ENCODE results near the gene SNTN. TPM values are rescaled to one million over a fixed set of nuclear protein-coding genes. Genes with fewer than 3 reads are reported as not detected.

Gene SNTN
- total RNA-seq, 1 experiment from 2014 or later, result not detected

GRCh38 chr3:63709576-63709975 lies 57.1 kb downstream of the SNTN start:
- CTCF ChIA-PET, result no interaction called here
- peaks cover 9% of the 10 kb centered on the region; the same call in 1 of the 2 replicates for H3K4me1 ChIP-seq
- no peaks in the 10 kb centered on the region for H3K9me3 ChIP-seq
- Mint-ChIP-seq H3K4me3 (ENCODE audit: unreplicated experiment) (no peak overlapping the region), H3K27ac (ENCODE audit: unreplicated experiment) (no peak overlapping the region), H3K36me3 (ENCODE audit: insufficient read depth, unreplicated experiment) (no peaks in the 10 kb centered on the region), H3K9me3 (ENCODE audit: unreplicated experiment) (no peaks in the 10 kb centered on the region), H3K27me3 (ENCODE audit: insufficient read depth, unreplicated experiment) (no peaks in the 10 kb centered on the region), H3K4me1 (ENCODE audit: low read depth, unreplicated experiment) (no peaks in the 10 kb centered on the region)
- no peaks in the 10 kb centered on the region for H3K27me3 ChIP-seq (replicated peaks; ENCODE audit: control insufficient read depth, insufficient read depth, low read length)
- intact Hi-C loops (cut with micrococcal nuclease; ENCODE audit: unreplicated experiment), result no loop called here
- no peak for DNase-seq
- H3K4me3 ChIP-seq (ENCODE audit: low read depth, low read length), result no peak overlapping the region
- H3K36me3 ChIP-seq (ENCODE audit: control insufficient read depth, insufficient read depth, low read length), result no peaks in the 10 kb centered on the region
- POLR2A ChIA-PET, result no interaction called here
- BruUV-seq (replicated peaks), result no TSS peak
- no peak for TF ChIP-seq CTCF (IDR thresholded peaks at IDR 0.05; ENCODE audit: insufficient read depth in 1 of 2, low read depth in 1 of 2, low read length in 1 of 2, severe bottlenecking in 1 of 2, unreplicated experiment in 1 of 2)

Other genes starting within 250 kb of the SNTN start
- gene C3orf49, start 166.6 kb downstream of the SNTN start, total RNA-seq (2022), result not detected in 2 replicates
- 68.4 and 78.3 TPM in 2 replicates for gene THOC7, start 211.1 kb downstream of the SNTN start, total RNA-seq (2022)
- 22.5 and 22.8 TPM in 2 replicates for gene ATXN7, start 211.2 kb downstream of the SNTN start, total RNA-seq (2022)